Ureter (tissue), 1 donor: Measurements from ENCODE around the gene TPO. TPM values are rescaled to one million over a fixed set of nuclear protein-coding genes. Genes with fewer than 3 reads are reported as not detected.
"Not testable (repeated sequence)": the region's sequence is repeated elsewhere in the genome, so short reads cannot be mapped to it uniquely, and the experiment has no call there.

Source experiments
- DNase-seq: peaks from one replicate; pipeline ENCODE4 v3.0.0-alpha.2; 2020; ENCODE audit warnings: low spot score
- total RNA-seq: library from RNA; stranded (reverse); gene quantifications from one replicate; pipeline ENCODE4 v1.2.4, GENCODE V29; 2023
- donor health status: DM: yes; HTN: yes; CAD: no.

Gene TPO
- total RNA-seq, 1 donor from 2014 or later: 4.2 TPM

GRCh38 chr2:1405967-1406366 is 7.3 kb upstream of the TPO start:
- DNase-seq: no peak

- no peak for DNase-seq
Measured at GRCh38 chr2:1406434-1406833, 6.8 kb upstream of the TPO start.

GRCh38 chr2:1407950-1408675 is 5.2 kb upstream of the TPO start:
- DNase-seq: no peak

- DNase-seq: no peak
Measured at GRCh38 chr2:1414121-1414520, 858 bp downstream of the TPO start.

- not testable (repeated sequence) for DNase-seq
Measured at GRCh38 chr2:1414901-1415300, 1.6 kb downstream of the TPO start.

- DNase-seq: no peak
Measured at GRCh38 chr2:1415501-1415900, 2.2 kb downstream of the TPO start.

DNA sequence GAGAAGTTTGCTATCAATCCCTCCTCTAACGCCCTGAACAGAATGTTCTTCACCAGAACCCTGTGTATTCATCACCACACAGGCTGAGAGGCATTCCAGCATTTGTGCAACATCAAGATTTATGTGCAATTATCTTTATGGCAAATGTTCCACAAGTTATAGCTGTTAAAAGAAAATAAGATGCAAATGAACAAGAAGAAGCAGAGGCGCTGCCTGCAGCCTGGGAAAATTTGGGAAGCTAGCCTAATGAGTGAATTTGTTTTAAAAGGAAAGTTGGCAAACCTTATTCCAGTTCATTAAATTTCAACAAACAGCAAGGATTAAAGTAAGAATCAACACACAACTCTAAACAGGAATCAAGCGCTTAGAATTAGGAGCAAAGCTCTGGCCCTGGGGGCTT is 5.3 kb downstream of the TPO start:
- no peak for DNase-seq

GRCh38 chr2:1420746-1421480 is 7.7 kb downstream of the TPO start:
- no peak for DNase-seq

GRCh38 chr2:1421731-1422130 is 8.5 kb downstream of the TPO start:
- DNase-seq: no peak

DNA sequence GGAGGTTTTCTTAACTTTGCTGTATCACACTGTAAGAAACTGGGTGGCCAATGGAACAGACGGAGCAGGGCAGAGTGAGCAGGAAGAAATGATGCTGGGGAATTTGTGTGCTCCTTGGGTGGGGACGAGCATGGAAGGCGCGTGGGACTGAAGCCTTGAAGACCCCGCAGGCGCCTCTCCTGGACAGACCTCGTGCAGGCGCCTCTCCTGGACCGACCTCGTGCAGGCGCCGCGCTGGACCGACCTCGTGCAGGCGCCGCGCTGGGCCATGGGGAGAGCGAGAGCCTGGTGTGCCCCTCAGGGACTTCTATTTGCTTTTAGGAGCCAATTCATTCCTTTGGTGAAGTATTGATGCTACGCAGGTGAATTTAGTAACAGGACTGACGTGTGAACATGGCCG is 8.9 kb downstream of the TPO start:
- no peak for DNase-seq

GRCh38 chr2:1422716-1423285 is 9.5 kb downstream of the TPO start:
- DNase-seq: no peak

DNA sequence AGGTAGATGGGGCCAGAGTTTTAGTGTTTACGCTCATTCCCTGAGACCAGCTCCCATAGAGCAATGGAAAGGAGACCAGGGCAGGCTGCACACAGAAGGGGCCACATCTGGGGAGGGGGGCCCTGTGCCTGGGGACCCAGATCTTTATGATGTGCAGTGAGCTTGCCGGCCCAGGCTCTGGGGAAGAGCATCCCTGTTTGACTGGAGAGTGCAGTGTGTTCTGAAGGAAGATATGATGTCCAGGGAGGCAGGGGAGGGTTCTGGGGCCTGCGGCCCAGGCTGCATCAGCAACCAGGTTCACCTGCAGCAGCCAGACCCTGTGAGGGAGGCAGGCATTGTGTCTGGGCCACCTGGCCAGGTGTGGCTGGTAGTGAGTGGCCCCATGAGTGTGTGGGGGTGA is 13.8 kb downstream of the TPO start:
- DNase-seq: no peak

GRCh38 chr2:1429895-1430294 is 16.6 kb downstream of the TPO start:
- DNase-seq: no peak

- DNase-seq: no peak
Measured at GRCh38 chr2:1430491-1430890, 17.2 kb downstream of the TPO start.

DNA sequence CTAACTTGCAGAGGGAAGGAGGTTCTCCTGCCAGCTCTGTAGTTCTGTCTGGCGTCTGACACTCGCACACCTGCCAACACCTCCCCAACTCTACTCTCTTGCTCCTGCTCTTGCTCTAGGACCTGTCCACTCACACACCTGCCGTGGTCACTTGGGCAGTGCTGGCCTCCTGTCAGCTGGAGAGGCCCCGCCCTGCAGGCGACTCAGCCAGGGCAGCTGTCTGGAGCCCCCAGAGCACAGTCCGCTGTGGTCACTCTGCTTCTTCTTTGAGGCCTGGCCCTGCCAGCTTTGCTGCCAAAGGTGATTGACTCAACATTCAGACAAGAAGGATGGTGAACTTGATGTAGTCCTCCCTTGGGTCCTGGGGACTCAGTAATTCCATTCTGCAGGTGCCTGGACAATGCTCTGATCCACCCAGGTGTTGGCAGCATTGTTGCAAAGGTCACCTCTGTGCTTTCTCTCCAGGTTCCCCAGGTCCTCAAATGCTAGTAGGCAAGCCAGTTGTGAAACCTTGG is 18.7 kb downstream of the TPO start:
- no peak for DNase-seq

GRCh38 chr2:1432726-1433125 is 19.5 kb downstream of the TPO start:
- DNase-seq: no peak

GRCh38 chr2:1436369-1436768 is 23.1 kb downstream of the TPO start:
- DNase-seq: no peak

DNA sequence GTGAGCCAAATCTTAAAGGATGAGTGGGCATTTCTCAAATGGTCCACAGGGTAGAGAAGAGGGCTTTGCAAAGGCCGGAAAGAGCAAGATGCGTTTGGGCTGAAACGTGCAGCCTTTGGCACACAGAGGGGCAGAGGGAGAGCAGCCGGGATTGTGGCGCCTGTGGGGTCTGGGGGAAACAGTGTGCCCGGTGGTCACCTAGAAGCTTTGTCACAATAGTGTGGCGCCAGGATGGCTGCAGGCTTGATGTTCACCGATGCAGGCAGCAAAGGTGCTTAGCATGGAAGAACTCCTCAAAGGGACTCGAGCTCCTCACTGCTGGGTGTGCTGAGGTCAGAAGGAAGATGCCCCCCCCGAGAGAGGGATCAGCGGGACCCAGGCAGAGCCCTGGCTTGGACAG is 23.8 kb downstream of the TPO start:
- no peak for DNase-seq

DNA sequence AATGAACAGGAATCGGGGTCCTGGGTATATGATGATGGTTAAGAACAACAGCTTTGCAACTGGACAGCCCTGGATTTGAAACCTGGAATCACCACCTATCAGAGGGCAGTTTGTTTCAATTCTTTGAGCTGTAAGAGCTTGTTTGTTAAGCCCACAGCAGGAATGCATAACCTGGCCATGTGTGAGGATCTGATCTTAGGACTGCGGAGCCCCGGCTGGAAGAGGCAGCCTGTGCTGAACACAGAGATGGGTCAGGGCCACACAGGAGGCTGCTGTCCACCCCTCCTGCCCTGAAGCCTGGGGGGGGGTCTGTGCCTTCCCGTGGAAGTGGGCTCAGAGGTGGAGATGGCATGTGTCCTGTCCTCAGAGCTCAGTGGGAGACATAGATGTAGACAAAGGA is 24.3 kb downstream of the TPO start:
- no peak for DNase-seq

DNA sequence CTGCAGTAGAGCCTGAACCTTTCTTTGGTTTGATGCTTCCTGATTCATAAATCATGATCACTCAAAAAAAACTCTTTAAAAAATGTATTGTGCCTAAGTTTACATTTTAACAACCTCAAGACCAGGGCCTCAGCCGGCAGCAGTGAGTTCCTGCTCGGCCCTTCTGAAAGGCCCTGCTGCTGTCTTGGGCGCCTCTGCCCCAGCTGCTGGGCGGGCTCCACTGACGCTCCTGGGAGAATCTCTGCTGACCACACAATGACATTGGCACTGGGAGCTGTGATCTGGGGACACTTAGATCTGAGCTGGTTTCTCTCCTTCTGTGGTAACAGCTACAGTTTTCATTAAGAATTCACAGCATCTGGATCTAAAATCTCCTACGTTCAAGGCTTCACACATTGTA is 25.7 kb downstream of the TPO start:
- no peak for DNase-seq

DNA sequence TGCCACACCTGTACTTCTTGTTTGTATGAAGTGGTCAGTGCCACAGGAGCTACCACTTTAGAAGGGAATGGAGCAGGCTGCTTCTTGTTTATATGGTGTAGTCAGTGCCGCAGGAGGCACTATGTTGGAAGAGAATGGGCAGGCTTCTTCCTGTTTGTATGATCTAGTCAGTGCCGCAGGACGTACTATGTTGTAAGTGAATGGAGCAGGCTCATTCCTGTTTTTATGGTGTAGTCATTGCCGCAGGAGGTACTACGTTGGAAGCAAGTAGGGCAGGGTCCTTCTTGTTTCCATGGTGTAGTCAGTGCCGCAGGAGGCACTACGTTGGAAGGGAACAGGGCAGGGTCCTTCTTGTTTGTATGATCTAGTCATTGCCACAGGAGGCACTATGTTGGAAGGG is 27.3 kb downstream of the TPO start:
- DNase-seq: no peak

- DNase-seq: no peak
Measured at GRCh38 chr2:1446301-1446700, 33.0 kb downstream of the TPO start.

- no peak for DNase-seq
Measured at GRCh38 chr2:1448009-1448408, 34.7 kb downstream of the TPO start.
